Right lobe of liver (tissue), 6 donors: Measurements from ENCODE around the gene WDR18. TPM values are rescaled to one million over a fixed set of nuclear protein-coding genes. Genes with fewer than 3 reads are reported as not detected.

Experiments
- ATAC-seq, 4 donors: fragments of 200-7000 bp; cut with Tn5 transposase; one replicate each; pipeline ENCODE4 v1.9.1; 2020; ENCODE audit warnings: mild to moderate bottlenecking in 4 of 4, moderate library complexity in 4 of 4
- DNase-seq, 3 donors: peaks; one replicate each; pipeline ENCODE4 v3.0.0-alpha.2; 2020
- H3K27ac ChIP-seq, 3 donors: fragments of 200-600 bp; one replicate each; pipeline ENCODE4 v1.8.0; 2022
- H3K27me3 ChIP-seq, 2 donors: fragments of 200-600 bp; one replicate each; pipeline ENCODE4 v1.8.0; 2022
- H3K36me3 ChIP-seq, 4 donors: fragments of 200-600 bp; sonication (generic) in 1 of 4; one replicate each; pipeline versions ENCODE4 v1.5.1 to v1.8.0; 2017 to 2022; ENCODE audit warnings: control low read depth in 1 of 4
- H3K4me1 ChIP-seq, 4 donors: fragments of 200-600 bp; sonication (generic) in 1 of 4; one replicate each; pipeline versions ENCODE4 v1.5.1 to v1.8.0; 2017 to 2022; ENCODE audit warnings: control low read depth in 1 of 4
- H3K4me3 ChIP-seq, 3 donors: fragments of 200-600 bp; one replicate each; pipeline ENCODE4 v1.8.0; 2022
- H3K9me3 ChIP-seq, 4 donors: fragments of 200-600 bp; sonication (generic) in 1 of 4; one replicate each; pipeline versions ENCODE4 v1.5.1 to v1.8.0; 2017 to 2022; ENCODE audit warnings: control low read depth in 1 of 4
- POLR2A ChIP-seq: fragments of 450-650 bp; IDR thresholded peaks from one replicate; pipeline ENCODE4 v1.6.1; 2017; ENCODE audit warnings: antibody characterized with exemption, mild to moderate bottlenecking
- WGBS: methylation state at CpG from one replicate; pipeline ENCODE4 v1.1.6; 2018; ENCODE audit warnings: low coverage, low lambda C conversion rate; ENCODE audit not compliant: insufficient coverage; ENCODE audit errors: missing lambda C conversion rate; 5-methylcytosine and 5-hydroxymethylcytosine counted together
- intact Hi-C, 2 donors: fragments of 100-400 bp; cut with DNase I; formaldehyde crosslinking; loops; one replicate each; pipeline versions ENCODE4 v1.11.2 to v1.14.1; 2022
- total RNA-seq, 6 experiments: library from RNA; depleted of rRNA in 2 of 6; stranded (reverse); fragments of >200 nt in 2 of 6; fragmentation: NEBNext Ultra II Directional in 3 of 6; extraction: Animal tissue kit (Norgen Biotek cat#: 25700) in 3 of 6; gene quantifications; one replicate each; pipeline versions ENCODE4 v1.1.0 to v1.2.4, GENCODE V29; 2016 to 2023
- TF ChIP-seq, protein P1 (sequence below), 4 donors: fragments of 200-600 bp in 3 of 4; fragments of 450-650 bp in 1 of 4; IDR thresholded peaks; one replicate each; pipeline versions ENCODE4 v1.5.1 to v1.8.0; 2016 to 2022; ENCODE audit warnings: antibody characterized with exemption in 4 of 4, mild to moderate bottlenecking in 2 of 4
- donor health status: DM: no; HTN: yes; CAD: no.
- donor health status: DM: no; HTN: no; CAD: no.
- donor health status: DM: no; HTN: no; CAD: no.
- donor health status: DM: no; HTN: yes; CAD: no.
- donor health status: DM: no; HTN: yes; CAD: no.

The WDR18 gene
- total RNA-seq, 6 experiments from 2014 or later, result 19.0 to 56.2 (median 29.7) TPM

GRCh38 chr19:1017115-1017905 is 33.2 kb downstream of the WDR18 start:
- Histone ChIP-seq H3K9me3 (no peaks in the 10 kb centered on the region), H3K4me3 (no peak overlapping the region), H3K27ac (peak overlapping the region in 1 of 3 donors; percentile 33), H3K27me3 (no peaks in the 10 kb centered on the region), H3K36me3 (peaks cover 0 to 16% (median 5%) of the 10 kb centered on the region in 4 donors), H3K4me1 (peaks cover 0 to 40% (median 11%) of the 10 kb centered on the region in 4 donors)
- no peak for ATAC-seq
- intact Hi-C loops, result no loop called here
- DNase-seq, result peak in 1 of 3 donors; percentile 35
- WGBS, result 56% methylated on average over 5 of the region's 24 CpGs
- TF ChIP-seq, protein P1, sequence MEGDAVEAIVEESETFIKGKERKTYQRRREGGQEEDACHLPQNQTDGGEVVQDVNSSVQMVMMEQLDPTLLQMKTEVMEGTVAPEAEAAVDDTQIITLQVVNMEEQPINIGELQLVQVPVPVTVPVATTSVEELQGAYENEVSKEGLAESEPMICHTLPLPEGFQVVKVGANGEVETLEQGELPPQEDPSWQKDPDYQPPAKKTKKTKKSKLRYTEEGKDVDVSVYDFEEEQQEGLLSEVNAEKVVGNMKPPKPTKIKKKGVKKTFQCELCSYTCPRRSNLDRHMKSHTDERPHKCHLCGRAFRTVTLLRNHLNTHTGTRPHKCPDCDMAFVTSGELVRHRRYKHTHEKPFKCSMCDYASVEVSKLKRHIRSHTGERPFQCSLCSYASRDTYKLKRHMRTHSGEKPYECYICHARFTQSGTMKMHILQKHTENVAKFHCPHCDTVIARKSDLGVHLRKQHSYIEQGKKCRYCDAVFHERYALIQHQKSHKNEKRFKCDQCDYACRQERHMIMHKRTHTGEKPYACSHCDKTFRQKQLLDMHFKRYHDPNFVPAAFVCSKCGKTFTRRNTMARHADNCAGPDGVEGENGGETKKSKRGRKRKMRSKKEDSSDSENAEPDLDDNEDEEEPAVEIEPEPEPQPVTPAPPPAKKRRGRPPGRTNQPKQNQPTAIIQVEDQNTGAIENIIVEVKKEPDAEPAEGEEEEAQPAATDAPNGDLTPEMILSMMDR (IDR thresholded peaks at IDR 0.05), result no peak
- TF ChIP-seq POLR2A, result no peak

DNA sequence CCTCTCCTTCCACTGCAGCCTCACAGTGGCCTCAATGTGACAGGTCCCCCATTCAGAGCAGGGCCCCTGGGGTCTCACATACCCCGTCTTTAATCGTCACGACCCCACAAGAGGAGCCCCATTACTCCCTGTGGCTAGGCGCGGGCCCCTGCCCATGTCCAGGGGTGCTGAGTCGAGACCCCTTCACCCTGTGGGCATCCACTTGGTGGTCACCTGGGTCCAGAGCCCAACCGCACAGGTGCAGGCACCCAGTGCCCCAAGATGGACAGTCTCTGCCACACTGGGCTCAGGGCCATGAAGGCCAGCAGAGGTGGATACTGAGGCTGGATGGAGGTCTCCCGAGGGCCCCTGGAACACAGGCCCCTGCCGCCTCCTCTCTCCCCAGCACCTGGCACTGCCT is 33.8 kb downstream of the WDR18 start:
- H3K27me3 ChIP-seq, result no peaks in the 10 kb centered on the region
- H3K36me3 ChIP-seq, result peaks cover 0 to 10% (median 3%) of the 10 kb centered on the region in 4 donors
- H3K4me3 ChIP-seq, result no peak overlapping the region
- peak overlapping the region in 1 of 3 donors; percentile 33 for H3K27ac ChIP-seq
- 65% methylated on average over 6 of the region's 9 CpGs for WGBS
- DNase-seq, result peak in 1 of 3 donors; percentile 27
- intact Hi-C loops, result no loop called here
- H3K4me1 ChIP-seq, result peaks cover 0 to 45% (median 11%) of the 10 kb centered on the region in 4 donors
- TF ChIP-seq POLR2A, result no peak
- TF ChIP-seq, protein P1 (IDR thresholded peaks at IDR 0.05), result no peak
- H3K9me3 ChIP-seq, result no peaks in the 10 kb centered on the region
- ATAC-seq, result no peak

DNA sequence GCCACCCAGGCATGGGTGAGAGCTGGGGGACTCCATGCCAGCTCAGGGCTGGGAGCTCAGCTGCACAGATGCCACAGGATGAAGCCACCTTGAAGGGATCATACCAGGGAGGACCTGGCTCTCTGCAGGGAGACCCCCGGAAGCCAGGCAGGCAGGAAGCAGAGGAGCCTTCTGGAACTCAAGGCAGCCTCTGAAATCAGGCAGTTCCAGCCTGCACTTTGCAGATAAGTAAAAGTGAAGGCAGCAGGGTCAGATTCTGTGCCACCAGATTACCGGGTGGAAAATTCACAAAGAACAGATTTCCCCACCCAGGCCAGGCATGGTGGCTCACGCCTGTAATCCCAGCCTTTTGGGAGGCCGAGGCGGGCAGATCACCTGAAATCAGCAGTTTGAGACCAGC is 34.2 kb downstream of the WDR18 start:
- Histone ChIP-seq H3K4me3 (no peak overlapping the region), H3K27ac (no peak overlapping the region), H3K9me3 (no peaks in the 10 kb centered on the region), H3K27me3 (no peaks in the 10 kb centered on the region), H3K36me3 (peaks cover 0 to 6% (median under 1%) of the 10 kb centered on the region in 4 donors), H3K4me1 (peaks cover 0 to 47% (median 11%) of the 10 kb centered on the region in 4 donors)
- ATAC-seq (no peak), DNase-seq (no peak)
- TF ChIP-seq, protein P1 (IDR thresholded peaks at IDR 0.05), result no peak
- TF ChIP-seq POLR2A, result no peak
- intact Hi-C loops, result no loop called here
- no CpG with 5 or more reads among the region's 5 CpGs for WGBS

GRCh38 chr19:1018932-1019615 is 34.9 kb downstream of the WDR18 start:
- peak overlapping the region in 1 of 3 donors; percentile 94 for H3K27ac ChIP-seq
- H3K4me1 ChIP-seq, result peaks cover 0 to 47% (median 11%) of the 10 kb centered on the region in 4 donors
- 5% methylated on average over 3 of the region's 17 CpGs for WGBS
- H3K4me3 ChIP-seq, result peak overlapping the region; percentile 72 to 81 (median 72)
- no peak for ATAC-seq
- intact Hi-C loops, result no loop called here
- TF ChIP-seq POLR2A, result no peak
- TF ChIP-seq, protein P1 (IDR thresholded peaks at IDR 0.05), result no peak
- H3K36me3 ChIP-seq, result peaks cover 0 to under 1% (median 0%) of the 10 kb centered on the region in 4 donors
- no peaks in the 10 kb centered on the region for H3K9me3 ChIP-seq
- peak in 1 of 3 donors; percentile 25 for DNase-seq
- no peaks in the 10 kb centered on the region for H3K27me3 ChIP-seq
